Posterior vena cava (tissue), 2 donors: ENCODE results near the gene ZPR1. TPM values are rescaled to one million over a fixed set of nuclear protein-coding genes. Genes with fewer than 3 reads are reported as not detected.

Experiments used
- DNase-seq: peaks from one replicate; pipeline ENCODE4 v3.0.0-alpha.2; 2020; ENCODE audit warnings: low spot score
- intact Hi-C, 2 donors: fragments of 100-400 bp; cut with DNase I; formaldehyde crosslinking; loops; one replicate each; pipeline versions ENCODE4 v1.14.1 to v1.14.2; 2022 to 2023
- long read RNA-seq, 2 donors: library from polyadenylated mRNA; unstranded; transcript quantifications; one replicate each; pipeline ENCODE4 v2.0.0, GENCODE V29; 2020 to 2021
- total RNA-seq, 2 donors: library from RNA; stranded (reverse); fragmentation: NEBNext Ultra II Directional; extraction: Animal tissue kit (Norgen Biotek cat#: 25700); gene quantifications; one replicate each; pipeline ENCODE4 v1.2.1, GENCODE V29; 2021
- donor health status: DM: yes; HTN: yes; CAD: no.
- donor health status: DM: yes; HTN: yes; CAD: no.

The ZPR1 gene
- total RNA-seq, result 10 to 100 TPM; 38.8 to 44.6 TPM
- long read RNA-seq, donor 1, full-length matches to known transcripts, result 13 of 19 reads
- long read RNA-seq, donor 1, partial matches to known transcripts, result 4 of 19 reads
- long read RNA-seq, donor 1, other reads (novel, unspliced or antisense), result 2 of 19 reads
- long read RNA-seq, donor 2, full-length matches to known transcripts, result 178 of 208 reads
- long read RNA-seq, donor 2, partial matches to known transcripts, result 10 of 208 reads
- long read RNA-seq, donor 2, other reads (novel, unspliced or antisense), result 20 of 208 reads

GRCh38 chr11:116787786-116788486 is at the start of gene ZPR1:
TSS of gene ZPR1 (minus strand) at chr11:116788023. CDS start at chr11:116787990, 33 bp downstream.
- peak; percentile 97 for DNase-seq
- intact Hi-C loops, result no loop called here

GRCh38 chr11:116836632-116836991 is 48.8 kb upstream of the ZPR1 start:
- DNase-seq, result no peak

GRCh38 chr11:116835791-116836631 is 48.2 kb upstream of the ZPR1 start:
- peak; percentile 95 for DNase-seq
- intact Hi-C loops, result no loop called here

More at GRCh38 chr11:116836632-116836991, 48.8 kb upstream of the ZPR1 start:
- intact Hi-C loops, result no loop called here

GRCh38 chr11:116835042-116835772 is 47.4 kb upstream of the ZPR1 start:
- DNase-seq, result no peak
- intact Hi-C loops, result no loop called here

GRCh38 chr11:116834535-116835041 is 46.8 kb upstream of the ZPR1 start:
- peak; percentile 45 for DNase-seq
- intact Hi-C loops, result loop anchor here in 1 of 2 donors (5.0 kb wide), 1 partner anchor 42 kb away; the partner anchor contains the start of gene APOA5

GRCh38 chr11:116833816-116834534 is 46.2 kb upstream of the ZPR1 start:
- peak; percentile 29 for DNase-seq
- intact Hi-C loops, result loop anchor here in 1 of 2 donors (5.0 kb wide), 1 partner anchor 42 kb away; the partner anchor contains the start of gene APOA5

GRCh38 chr11:116833491-116833815 is 45.6 kb upstream of the ZPR1 start:
- intact Hi-C loops, result loop anchor here in 1 of 2 donors (5.0 kb wide), 1 partner anchor 41 kb away; the partner anchor contains the start of gene APOA5

GRCh38 chr11:116832350-116833290 is 44.8 kb upstream of the ZPR1 start:
- peak; percentile 65 for DNase-seq
- intact Hi-C loops, result loop anchor here in 1 of 2 donors (5.0 kb wide), 1 partner anchor 40 kb away; the partner anchor contains the start of gene APOA5

More at GRCh38 chr11:116833491-116833815, 45.6 kb upstream of the ZPR1 start:
- DNase-seq, result peak; percentile 67

GRCh38 chr11:116831790-116832349 is 44.0 kb upstream of the ZPR1 start:
- intact Hi-C loops, result loop anchor here in 1 of 2 donors (5.0 kb wide), 1 partner anchor 40 kb away; the partner anchor contains the start of gene APOA5

GRCh38 chr11:116830184-116830912 is 42.5 kb upstream of the ZPR1 start:
- intact Hi-C loops, result loop anchor here in 1 of 2 donors (5.0 kb wide), 1 partner anchor 38 kb away; the partner anchor contains the start of gene APOA5

More at GRCh38 chr11:116831790-116832349, 44.0 kb upstream of the ZPR1 start:
- peak; percentile 25 for DNase-seq

GRCh38 chr11:116829525-116830183 is 41.8 kb upstream of the ZPR1 start, which contains the start of gene APOC3:
TSS of gene APOC3 (plus strand) at chr11:116829907. CDS start at chr11:116830583, 676 bp downstream.
- intact Hi-C loops, result loop anchor here in 1 of 2 donors (5.0 kb wide), 1 partner anchor 37 kb away; the partner anchor contains the start of gene APOA5
- DNase-seq, result no peak

More at GRCh38 chr11:116830184-116830912, 42.5 kb upstream of the ZPR1 start:
- no peak for DNase-seq

GRCh38 chr11:116828632-116829524 is 41.1 kb upstream of the ZPR1 start:
- DNase-seq, result no peak
- intact Hi-C loops, result no loop called here

- no peak for DNase-seq
- intact Hi-C loops, result no loop called here
These were observed 39.6 kb upstream of the ZPR1 start for GRCh38 chr11:116827461-116827860.
